ENCODE results near the gene HIGD1C. TPM values are rescaled to one million over a fixed set of nuclear protein-coding genes. Genes with fewer than 3 reads are reported as not detected.
"Not testable (repeated sequence)": the region's sequence is repeated elsewhere in the genome, so short reads cannot be mapped to it uniquely, and the experiment has no call there.

HIGD1C gene
- total RNA-seq, 1 experiment from 2014 or later = not detected

- Histone ChIP-seq H3K4me1 (replicated peaks; ENCODE audit: insufficient read depth) (peaks cover 19% of the 10 kb centered on the region), H3K9me3 (ENCODE audit: insufficient read depth, low read depth) (no peaks in the 10 kb centered on the region), H3K9me2 (ENCODE audit: insufficient read depth) (no peaks in the 10 kb centered on the region), H2AFZ (no peak overlapping the region), H4K20me1 (ENCODE audit: insufficient read depth) (no peaks in the 10 kb centered on the region), H3K4me2 (peak overlapping the region; percentile 1; the same call in 1 of the 2 replicates), H3F3A (ENCODE audit: insufficient read depth, low read depth) (0 out of 2 replicates have a peak, but pooled peaks cover 5% of the 10 kb centered on the region), H3K36me3 (ENCODE audit: low read depth) (no peaks in the 10 kb centered on the region), H3K4me3 (no peak overlapping the region), H3K27me3 (ENCODE audit: insufficient read depth, low read depth) (no peaks in the 10 kb centered on the region), H3K27ac (no peak overlapping the region), H3K79me2 (ENCODE audit: low read depth) (no peaks in the 10 kb centered on the region)
- ChIA-PET POLR2A (ENCODE audit: unreplicated experiment) (no interaction called here), CTCF (interaction anchor here (0.5 to 0.7 kb wide), 2 partner anchors 817 to 1099 kb away, joined by 6 to 8 read pairs; no protein-coding TSS in a partner anchor)
- TF ChIP-seq CTCF (conservative IDR thresholded peaks at IDR 0.05) (no peak), EZH2 (IDR thresholded peaks at IDR 0.05; ENCODE audit: low read depth) (no peak)
- BruUV-seq (replicated peaks) = no TSS peak
- intact Hi-C loops (cut with micrococcal nuclease; ENCODE audit: unreplicated experiment) = loop anchor here (10.0 kb wide), 2 partner anchors 82 to 98 kb away; partner anchors contain the start of genes SLC11A2 and TMPRSS12
- DNase-seq = no peak
Observed at GRCh38 chr12:50926415-50926814, 25.9 kb upstream of the HIGD1C start.

DNA sequence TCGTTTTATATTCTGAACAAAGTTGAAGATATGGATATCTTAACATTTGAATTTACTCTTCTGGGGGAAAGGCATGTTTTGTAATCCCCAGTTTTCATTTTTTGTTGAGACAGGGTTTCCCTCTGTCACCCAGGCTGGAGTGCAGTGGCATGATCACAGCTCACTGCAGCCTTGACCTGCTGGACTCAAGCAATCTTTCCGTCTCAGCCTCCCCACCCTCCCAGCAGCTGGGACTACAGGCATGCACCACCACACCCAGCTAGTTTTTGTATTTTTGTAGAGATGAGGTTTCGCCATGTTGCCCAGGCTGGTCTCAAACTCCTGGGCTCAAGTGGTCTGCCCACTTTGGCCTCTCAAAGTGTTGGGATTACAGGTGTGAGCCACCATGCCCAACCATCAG is 25.4 kb upstream of the HIGD1C start:
- H3F3A ChIP-seq (ENCODE audit: insufficient read depth, low read depth); H3K4me2 ChIP-seq; H2AFZ ChIP-seq; H3K27me3 ChIP-seq (ENCODE audit: insufficient read depth, low read depth); BruUV-seq (replicated peaks); H4K20me1 ChIP-seq (ENCODE audit: insufficient read depth); H3K9me3 ChIP-seq (ENCODE audit: insufficient read depth, low read depth); H3K36me3 ChIP-seq (ENCODE audit: low read depth); H3K9me2 ChIP-seq (ENCODE audit: insufficient read depth); DNase-seq; POLR2A ChIA-PET (ENCODE audit: unreplicated experiment); H3K4me3 ChIP-seq; H3K27ac ChIP-seq; H3K79me2 ChIP-seq (ENCODE audit: low read depth): not testable (repeated sequence)
- peaks cover 19% of the 10 kb centered on the region for H3K4me1 ChIP-seq (replicated peaks; ENCODE audit: insufficient read depth)
- CTCF ChIA-PET = interaction anchor here (0.5 kb wide), 2 partner anchors 102 to 1098 kb away, joined by 5 to 6 read pairs; no protein-coding TSS in a partner anchor
- intact Hi-C loops (cut with micrococcal nuclease; ENCODE audit: unreplicated experiment) = loop anchor here (10.0 kb wide), 2 partner anchors 82 to 98 kb away; partner anchors contain the start of genes SLC11A2 and TMPRSS12

GRCh38 chr12:50927356-50927755 is 25.0 kb upstream of the HIGD1C start:
- Histone ChIP-seq H3K9me2 (ENCODE audit: insufficient read depth) (no peaks in the 10 kb centered on the region), H3K79me2 (ENCODE audit: low read depth) (no peaks in the 10 kb centered on the region), H3K27ac (no peak overlapping the region), H3K36me3 (ENCODE audit: low read depth) (no peaks in the 10 kb centered on the region), H3F3A (ENCODE audit: insufficient read depth, low read depth) (0 out of 2 replicates have a peak, but pooled peaks cover 5% of the 10 kb centered on the region), H3K9me3 (ENCODE audit: insufficient read depth, low read depth) (no peaks in the 10 kb centered on the region), H4K20me1 (ENCODE audit: insufficient read depth) (no peaks in the 10 kb centered on the region), H2AFZ (no peak overlapping the region), H3K4me3 (no peak overlapping the region), H3K4me1 (replicated peaks; ENCODE audit: insufficient read depth) (peaks cover 19% of the 10 kb centered on the region), H3K27me3 (ENCODE audit: insufficient read depth, low read depth) (no peaks in the 10 kb centered on the region), H3K4me2 (no peak overlapping the region)
- BruUV-seq (replicated peaks) = no TSS peak
- no peak for DNase-seq
- ChIA-PET POLR2A (ENCODE audit: unreplicated experiment) (no interaction called here), CTCF (interaction anchor here (0.5 kb wide), 1 partner anchor 102 kb away, joined by 5 read pairs; no protein-coding TSS in a partner anchor)
- TF ChIP-seq EZH2 (IDR thresholded peaks at IDR 0.05; ENCODE audit: low read depth) (no peak), CTCF (conservative IDR thresholded peaks at IDR 0.05) (no peak)
- intact Hi-C loops (cut with micrococcal nuclease; ENCODE audit: unreplicated experiment) = loop anchor here (10.0 kb wide), 2 partner anchors 83 to 97 kb away; partner anchors contain the start of genes SLC11A2 and TMPRSS12
